AG04450 (cell line): ENCODE measurements around the gene UBE2H. TPM values are rescaled to one million over a fixed set of nuclear protein-coding genes. Genes with fewer than 3 reads are reported as not detected.

ENCODE experiments used
- CTCF ChIA-PET: fragments of 300-600, 350-600 bp; formaldehyde crosslinking; extraction: SDS; loops from one replicate; lab custom pipeline; 2022; ENCODE audit warnings: antibody characterized with exemption, inconsistent platforms; lab: Charles Lee
- POLR2A ChIA-PET: fragments of 350-600 bp; formaldehyde crosslinking; extraction: SDS; loops from one replicate; lab custom pipeline; 2021; ENCODE audit warnings: antibody characterized with exemption, inconsistent platforms; lab: Yijun Ruan, JAX
- DNase-seq: peaks from one replicate; pipeline ENCODE4 v3.0.0-alpha.2; 2011; ENCODE audit warnings: low read depth, low spot score
- H3K27ac ChIP-seq: one replicate; pipeline ENCODE4 v1.5.1; 2012; ENCODE audit warnings: low read depth, low read length, control low read depth
- H3K27me3 ChIP-seq: one replicate; pipeline ENCODE4 v1.6.0; 2012; ENCODE audit warnings: low read length; ENCODE audit not compliant: control insufficient read depth, insufficient read depth
- H3K4me3 ChIP-seq: 2 replicates; pipeline ENCODE4 v1.5.1; 2011; ENCODE audit warnings: mild to moderate bottlenecking, low read depth, low read length, control low read depth
- H3K9me3 ChIP-seq: 2 replicates; pipeline ENCODE4 v1.5.1; 2012; ENCODE audit warnings: low read length; ENCODE audit not compliant: control insufficient read depth, insufficient read depth
- polyA plus RNA-seq: library from polyadenylated mRNA; depleted of rRNA; stranded (reverse); fragments of >200 nt; gene quantifications from 2 replicates; pipeline ENCODE4 v1.2.3, GENCODE V29; 2011
- TF ChIP-seq, protein P1 (sequence below): IDR thresholded peaks from 2 replicates; pipeline ENCODE4 v1.5.1; 2011; ENCODE audit warnings: low read depth, low read length, control low read depth, inconsistent platforms

Gene UBE2H
- polyA plus RNA-seq, 1 experiment = 180 TPM

GRCh38 chr7:129924602-129925001, 28.2 kb downstream of the UBE2H start:
- DNase-seq = no peak
- Histone ChIP-seq H3K4me3 (no peak overlapping the region), H3K27ac (peak overlapping the region; percentile 21), H3K27me3 (no peaks in the 10 kb centered on the region), H3K9me3 (no peaks in the 10 kb centered on the region)
- POLR2A ChIA-PET = no interaction called here
- CTCF ChIA-PET = no interaction called here
- TF ChIP-seq, protein P1, sequence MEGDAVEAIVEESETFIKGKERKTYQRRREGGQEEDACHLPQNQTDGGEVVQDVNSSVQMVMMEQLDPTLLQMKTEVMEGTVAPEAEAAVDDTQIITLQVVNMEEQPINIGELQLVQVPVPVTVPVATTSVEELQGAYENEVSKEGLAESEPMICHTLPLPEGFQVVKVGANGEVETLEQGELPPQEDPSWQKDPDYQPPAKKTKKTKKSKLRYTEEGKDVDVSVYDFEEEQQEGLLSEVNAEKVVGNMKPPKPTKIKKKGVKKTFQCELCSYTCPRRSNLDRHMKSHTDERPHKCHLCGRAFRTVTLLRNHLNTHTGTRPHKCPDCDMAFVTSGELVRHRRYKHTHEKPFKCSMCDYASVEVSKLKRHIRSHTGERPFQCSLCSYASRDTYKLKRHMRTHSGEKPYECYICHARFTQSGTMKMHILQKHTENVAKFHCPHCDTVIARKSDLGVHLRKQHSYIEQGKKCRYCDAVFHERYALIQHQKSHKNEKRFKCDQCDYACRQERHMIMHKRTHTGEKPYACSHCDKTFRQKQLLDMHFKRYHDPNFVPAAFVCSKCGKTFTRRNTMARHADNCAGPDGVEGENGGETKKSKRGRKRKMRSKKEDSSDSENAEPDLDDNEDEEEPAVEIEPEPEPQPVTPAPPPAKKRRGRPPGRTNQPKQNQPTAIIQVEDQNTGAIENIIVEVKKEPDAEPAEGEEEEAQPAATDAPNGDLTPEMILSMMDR = no peak

- H3K27me3 ChIP-seq = no peaks in the 10 kb centered on the region
- peak; percentile 29 for DNase-seq
- no peaks in the 10 kb centered on the region for H3K9me3 ChIP-seq
- TF ChIP-seq, protein P1 = no peak
- H3K4me3 ChIP-seq = no peak overlapping the region
- ChIA-PET CTCF (no interaction called here), POLR2A (interaction anchor here (0.6 kb wide), 1 partner anchor 87 kb away, joined by 7 read pairs; no protein-coding TSS in a partner anchor)
- H3K27ac ChIP-seq = no peak overlapping the region
These were observed 29.1 kb downstream of the UBE2H start for GRCh38 chr7:129923709-129924108.

DNA sequence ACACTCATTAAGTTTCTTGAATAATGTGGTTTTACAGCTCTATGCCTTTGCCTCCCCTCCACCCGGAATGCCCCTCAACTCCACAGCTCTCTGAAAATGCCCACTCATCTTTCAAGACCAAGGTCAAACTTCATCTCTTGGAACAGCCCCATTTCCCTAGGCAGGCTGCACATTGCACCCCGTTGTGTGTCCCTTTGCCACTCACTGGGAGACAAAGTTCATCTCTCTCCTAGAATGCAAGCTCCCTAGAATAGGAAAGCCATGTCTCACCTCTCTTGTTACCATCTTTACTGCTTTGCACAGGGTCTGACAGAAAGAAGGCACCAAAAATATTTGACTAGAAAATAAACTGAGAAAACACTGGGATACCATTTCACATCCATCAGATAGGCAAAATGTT, 33.3 kb downstream of the UBE2H start:
- ChIA-PET CTCF (interaction anchor here (0.6 to 0.7 kb wide), 3 partner anchors 17 to 190 kb away, joined by 3 to 8 read pairs (median 4); no protein-coding TSS in a partner anchor), POLR2A (interaction anchor here (0.6 kb wide), 1 partner anchor 17 kb away, joined by 7 read pairs; no protein-coding TSS in a partner anchor)
- no peak for DNase-seq

GRCh38 chr7:129918922-129919321, 33.8 kb downstream of the UBE2H start:
- DNase-seq = no peak

More for the DNA sequence above, 33.3 kb downstream of the UBE2H start:
- Histone ChIP-seq H3K27ac (no peak overlapping the region), H3K27me3 (no peaks in the 10 kb centered on the region), H3K4me3 (no peak overlapping the region), H3K9me3 (no peaks in the 10 kb centered on the region)
- TF ChIP-seq, protein P1 = no peak

DNA sequence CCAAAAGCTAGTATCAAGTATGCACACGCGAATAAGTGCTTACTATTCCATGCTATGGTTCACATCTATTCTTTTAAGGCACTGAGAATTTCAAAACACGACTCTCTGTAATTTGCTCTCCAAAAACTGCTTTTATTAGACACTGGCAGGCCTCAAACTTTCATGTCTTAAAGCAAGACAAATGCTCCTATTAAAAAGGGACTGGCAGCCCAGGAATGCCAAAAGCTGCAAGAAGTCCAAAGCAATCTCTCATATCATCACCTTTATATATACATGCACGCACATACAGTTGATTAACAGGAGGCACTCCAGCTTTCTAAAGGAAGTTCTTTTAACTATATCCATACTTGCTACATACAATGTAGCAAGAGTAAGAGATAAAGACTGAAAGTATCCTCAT, 34.8 kb downstream of the UBE2H start:
- POLR2A ChIA-PET = no interaction called here
- DNase-seq = no peak
- TF ChIP-seq, protein P1 = no peak
- Histone ChIP-seq H3K4me3 (no peak overlapping the region), H3K27me3 (no peaks in the 10 kb centered on the region), H3K9me3 (no peaks in the 10 kb centered on the region), H3K27ac (no peak overlapping the region)
- CTCF ChIA-PET = interaction anchor here (0.7 kb wide), 1 partner anchor 142 kb away, joined by 3 read pairs; no protein-coding TSS in a partner anchor

More at GRCh38 chr7:129918922-129919321, 33.8 kb downstream of the UBE2H start:
- Histone ChIP-seq H3K27me3 (no peaks in the 10 kb centered on the region), H3K27ac (no peak overlapping the region), H3K4me3 (no peak overlapping the region), H3K9me3 (no peaks in the 10 kb centered on the region)
- ChIA-PET CTCF (interaction anchor here (0.6 to 0.7 kb wide), 4 partner anchors 13 to 189 kb away, joined by 3 to 8 read pairs (median 5); no protein-coding TSS in a partner anchor), POLR2A (no interaction called here)
- TF ChIP-seq, protein P1 = no peak
